Liver (tissue), 9 donors: ENCODE data around the gene DPP6. TPM values are rescaled to one million over a fixed set of nuclear protein-coding genes. Genes with fewer than 3 reads are reported as not detected.

Source experiments
- DNase-seq: peaks from one replicate; pipeline ENCODE4 v3.0.0-alpha.2; 2017; ENCODE audit warnings: low spot score
- H3K27ac ChIP-seq, 2 donors: one replicate each; pipeline ENCODE4 v1.7.0; 2013; ENCODE audit warnings: inconsistent platforms in 2 of 2, low read length in 2 of 2, control low read depth in 1 of 2, low read depth in 1 of 2, mild to moderate bottlenecking in 1 of 2
- H3K27me3 ChIP-seq, 4 donors: one replicate each; pipeline versions ENCODE4 v1.6.1 to v1.7.0; 2013; ENCODE audit warnings: low read length in 3 of 4, inconsistent platforms in 1 of 4, mild to moderate bottlenecking in 1 of 4, moderate library complexity in 1 of 4; ENCODE audit not compliant: control insufficient read depth in 4 of 4, insufficient read depth in 4 of 4
- H3K36me3 ChIP-seq, 4 donors: one replicate each; pipeline versions ENCODE4 v1.6.1 to v1.7.0; 2013; ENCODE audit warnings: low read length in 3 of 4, mild to moderate bottlenecking in 3 of 4, low read depth in 1 of 4, moderate library complexity in 1 of 4; ENCODE audit not compliant: control insufficient read depth in 4 of 4, insufficient read depth in 3 of 4
- H3K4me1 ChIP-seq, 4 donors: one replicate each; pipeline versions ENCODE4 v1.6.1 to v1.7.0; 2013; ENCODE audit warnings: low read length in 3 of 4, mild to moderate bottlenecking in 3 of 4, moderate library complexity in 1 of 4; ENCODE audit not compliant: control insufficient read depth in 4 of 4, insufficient read depth in 4 of 4
- H3K4me3 ChIP-seq, 3 donors: one replicate each; pipeline versions ENCODE4 v1.6.1 to v1.7.0; 2013; ENCODE audit warnings: low read length in 3 of 3, control low read depth in 1 of 3, low read depth in 1 of 3, mild to moderate bottlenecking in 1 of 3
- H3K9ac ChIP-seq, 2 donors: one replicate each; pipeline ENCODE4 v1.7.0; 2013; ENCODE audit warnings: low read length in 2 of 2, mild to moderate bottlenecking in 2 of 2, moderate library complexity in 2 of 2, control low read depth in 1 of 2, low read depth in 1 of 2
- H3K9me3 ChIP-seq, 4 donors: one replicate each; pipeline versions ENCODE4 v1.6.1 to v1.7.0; 2013; ENCODE audit warnings: low read length in 3 of 4; ENCODE audit not compliant: control insufficient read depth in 4 of 4
- EGR1 ChIP-seq, 2 donors: IDR thresholded peaks; 2 replicates each; pipeline ENCODE4 v1.6.1; 2016 to 2018; ENCODE audit warnings: antibody characterized with exemption in 2 of 2, low read depth in 2 of 2
- FOXA2 ChIP-seq: IDR thresholded peaks from 2 replicates; pipeline ENCODE4 v1.6.1; 2016; ENCODE audit warnings: antibody characterized with exemption
- GABPA ChIP-seq, 2 donors: IDR thresholded peaks in 1 of 2; conservative IDR thresholded peaks in 1 of 2; 2 replicates each; pipeline ENCODE4 v1.6.1; 2016; ENCODE audit warnings: antibody characterized with exemption in 2 of 2, mild to moderate bottlenecking in 1 of 2, moderate library complexity in 1 of 2
- HNF4A ChIP-seq, 2 donors: conservative IDR thresholded peaks; 2 replicates each; pipeline ENCODE4 v1.6.1; 2016; ENCODE audit warnings: antibody characterized with exemption in 2 of 2, mild to moderate bottlenecking in 2 of 2
- HNF4G ChIP-seq: IDR thresholded peaks from 2 replicates; pipeline ENCODE4 v1.6.1; 2016; ENCODE audit warnings: antibody characterized with exemption
- MAX ChIP-seq: IDR thresholded peaks from 2 replicates; pipeline ENCODE4 v1.6.1; 2016; ENCODE audit warnings: antibody characterized with exemption
- RAD21 ChIP-seq, 2 donors: IDR thresholded peaks; 2 replicates each; pipeline ENCODE4 v1.6.1; 2016; ENCODE audit warnings: antibody characterized with exemption in 2 of 2, mild to moderate bottlenecking in 2 of 2
- RXRA ChIP-seq, 2 donors: IDR thresholded peaks; 2 replicates each; pipeline ENCODE4 v1.6.1; 2017 to 2018; ENCODE audit warnings: antibody characterized with exemption in 2 of 2, mild to moderate bottlenecking in 1 of 2
- SP1 ChIP-seq: IDR thresholded peaks from 2 replicates; pipeline ENCODE4 v1.6.1; 2018; ENCODE audit warnings: antibody characterized with exemption, mild to moderate bottlenecking
- TAF1 ChIP-seq: conservative IDR thresholded peaks from 2 replicates; pipeline ENCODE4 v1.6.1; 2016; ENCODE audit warnings: antibody characterized with exemption, mild to moderate bottlenecking
- WGBS: extraction: QIAGEN DNeasy Blood & Tissue Kit; methylation state at CpG from one replicate; pipeline ENCODE4 v1.1.7; 2013; 5-methylcytosine and 5-hydroxymethylcytosine counted together
- polyA plus RNA-seq, 2 donors: library from polyadenylated mRNA; stranded (reverse) in 1 of 2; unstranded in 1 of 2; fragments of 200-250 nt in 1 of 2; fragments of >200 nt in 1 of 2; fragmentation: Nextera tagmentation in 1 of 2; extraction: Ambion mirVana in 1 of 2; gene quantifications; one replicate each; pipeline versions ENCODE4 v1.2.1 to v1.2.3, GENCODE V29; 2013 to 2015
- total RNA-seq, 2 donors: library from RNA; depleted of rRNA; stranded (reverse); fragments of >200 nt; gene quantifications; one replicate each; pipeline ENCODE4 v1.2.3, GENCODE V29; 2014
- TF ChIP-seq, protein P1 (sequence below): fragments of 150-350 bp; IDR thresholded peaks from 2 replicates; pipeline ENCODE4 v1.5.1; 2017; ENCODE audit warnings: improper control_type of control experiment, low read depth, low read length; ENCODE audit not compliant: missing input control
- TF ChIP-seq, protein P2 (sequence below): IDR thresholded peaks from 2 replicates; pipeline ENCODE4 v1.6.1; 2016; ENCODE audit warnings: antibody characterized with exemption
- TF ChIP-seq, protein P3 (sequence below): IDR thresholded peaks from 2 replicates; pipeline ENCODE4 v1.6.1; 2016; ENCODE audit warnings: antibody characterized with exemption
- donor health status: healthy.
- donor health status: healthy.
- donor health status: healthy.
- donor health status: healthy.
- donor health status: healthy.

Gene DPP6
- total and polyA plus RNA-seq, 4 donors: 0.01 TPM; not detected in 3

DNA sequence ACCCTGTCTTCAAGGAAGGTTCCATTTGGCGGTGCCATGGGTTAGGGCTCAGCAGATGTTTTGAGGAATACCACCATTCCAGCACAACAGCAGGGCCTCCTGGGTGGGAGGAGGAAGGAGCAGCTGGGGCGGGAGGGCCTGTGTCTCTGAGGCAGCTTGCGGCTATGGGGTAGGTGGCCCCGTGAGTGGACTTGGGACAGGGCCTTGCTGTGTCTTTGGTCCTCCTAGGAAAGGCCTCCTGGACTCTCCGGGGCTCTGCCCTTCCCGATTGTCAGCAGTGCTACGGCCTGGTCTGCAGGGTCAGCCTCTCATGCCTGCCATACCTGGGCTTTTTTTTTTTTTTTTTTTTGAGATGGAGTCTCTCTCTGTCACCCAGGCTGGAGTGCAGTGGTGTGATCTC, 854.0 kb downstream of the DPP6 start:
- no peaks in the 10 kb centered on the region for H3K36me3 ChIP-seq
- peaks cover 0 to 4% (median 1%) of the 10 kb centered on the region in 4 donors for H3K9me3 ChIP-seq
- H3K27ac ChIP-seq: no peak overlapping the region
- no peak for DNase-seq
- H3K4me1 ChIP-seq: peaks cover 0 to 2% (median 0%) of the 10 kb centered on the region in 4 donors
- WGBS: 94% methylated on average over 7 of the region's 7 CpGs
- no peak overlapping the region for H3K9ac ChIP-seq
- H3K27me3 ChIP-seq: no peaks in the 10 kb centered on the region
- no peak overlapping the region for H3K4me3 ChIP-seq
- TF ChIP-seq HNF4G (no peak), HNF4A (conservative IDR thresholded peaks at IDR 0.05) (no peak), RAD21 (IDR thresholded peaks at IDR 0.05) (no peak), SP1 (no peak), TAF1 (no peak), MAX (no peak), GABPA (IDR thresholded peaks at IDR 0.05 in 1 of 2, conservative IDR thresholded peaks at IDR 0.05 in 1 of 2) (no peak), EGR1 (IDR thresholded peaks at IDR 0.05; ENCODE audit: low read depth in 2 of 2) (no peak), FOXA2 (no peak)
- TF ChIP-seq, protein P1, sequence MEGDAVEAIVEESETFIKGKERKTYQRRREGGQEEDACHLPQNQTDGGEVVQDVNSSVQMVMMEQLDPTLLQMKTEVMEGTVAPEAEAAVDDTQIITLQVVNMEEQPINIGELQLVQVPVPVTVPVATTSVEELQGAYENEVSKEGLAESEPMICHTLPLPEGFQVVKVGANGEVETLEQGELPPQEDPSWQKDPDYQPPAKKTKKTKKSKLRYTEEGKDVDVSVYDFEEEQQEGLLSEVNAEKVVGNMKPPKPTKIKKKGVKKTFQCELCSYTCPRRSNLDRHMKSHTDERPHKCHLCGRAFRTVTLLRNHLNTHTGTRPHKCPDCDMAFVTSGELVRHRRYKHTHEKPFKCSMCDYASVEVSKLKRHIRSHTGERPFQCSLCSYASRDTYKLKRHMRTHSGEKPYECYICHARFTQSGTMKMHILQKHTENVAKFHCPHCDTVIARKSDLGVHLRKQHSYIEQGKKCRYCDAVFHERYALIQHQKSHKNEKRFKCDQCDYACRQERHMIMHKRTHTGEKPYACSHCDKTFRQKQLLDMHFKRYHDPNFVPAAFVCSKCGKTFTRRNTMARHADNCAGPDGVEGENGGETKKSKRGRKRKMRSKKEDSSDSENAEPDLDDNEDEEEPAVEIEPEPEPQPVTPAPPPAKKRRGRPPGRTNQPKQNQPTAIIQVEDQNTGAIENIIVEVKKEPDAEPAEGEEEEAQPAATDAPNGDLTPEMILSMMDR: no peak
- TF ChIP-seq, protein P2, sequence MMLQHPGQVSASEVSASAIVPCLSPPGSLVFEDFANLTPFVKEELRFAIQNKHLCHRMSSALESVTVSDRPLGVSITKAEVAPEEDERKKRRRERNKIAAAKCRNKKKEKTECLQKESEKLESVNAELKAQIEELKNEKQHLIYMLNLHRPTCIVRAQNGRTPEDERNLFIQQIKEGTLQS: no peak

GRCh38 chr7:154906736-154907355, 854.6 kb downstream of the DPP6 start:
- 95% methylated on average over 41 of the region's 41 CpGs for WGBS
- Histone ChIP-seq H3K27ac (no peak overlapping the region), H3K4me3 (no peak overlapping the region), H3K27me3 (no peaks in the 10 kb centered on the region), H3K4me1 (peaks cover 0 to 2% (median 0%) of the 10 kb centered on the region in 4 donors), H3K9me3 (peaks cover 0 to 4% (median 1%) of the 10 kb centered on the region in 4 donors), H3K9ac (no peak overlapping the region), H3K36me3 (no peaks in the 10 kb centered on the region)
- no peak for DNase-seq
- TF ChIP-seq, protein P1: no peak
- TF ChIP-seq RXRA (IDR thresholded peaks at IDR 0.05): no peak
- TF ChIP-seq MAX: no peak
- TF ChIP-seq, protein P3, sequence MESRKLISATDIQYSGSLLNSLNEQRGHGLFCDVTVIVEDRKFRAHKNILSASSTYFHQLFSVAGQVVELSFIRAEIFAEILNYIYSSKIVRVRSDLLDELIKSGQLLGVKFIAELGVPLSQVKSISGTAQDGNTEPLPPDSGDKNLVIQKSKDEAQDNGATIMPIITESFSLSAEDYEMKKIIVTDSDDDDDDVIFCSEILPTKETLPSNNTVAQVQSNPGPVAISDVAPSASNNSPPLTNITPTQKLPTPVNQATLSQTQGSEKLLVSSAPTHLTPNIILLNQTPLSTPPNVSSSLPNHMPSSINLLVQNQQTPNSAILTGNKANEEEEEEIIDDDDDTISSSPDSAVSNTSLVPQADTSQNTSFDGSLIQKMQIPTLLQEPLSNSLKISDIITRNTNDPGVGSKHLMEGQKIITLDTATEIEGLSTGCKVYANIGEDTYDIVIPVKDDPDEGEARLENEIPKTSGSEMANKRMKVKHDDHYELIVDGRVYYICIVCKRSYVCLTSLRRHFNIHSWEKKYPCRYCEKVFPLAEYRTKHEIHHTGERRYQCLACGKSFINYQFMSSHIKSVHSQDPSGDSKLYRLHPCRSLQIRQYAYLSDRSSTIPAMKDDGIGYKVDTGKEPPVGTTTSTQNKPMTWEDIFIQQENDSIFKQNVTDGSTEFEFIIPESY: no peak
- no peak for TF ChIP-seq GABPA (IDR thresholded peaks at IDR 0.05 in 1 of 2, conservative IDR thresholded peaks at IDR 0.05 in 1 of 2)
